VCaP (cell line): Measurements from ENCODE around the gene GABRD.
"Not testable (repeated sequence)": the region's sequence is repeated elsewhere in the genome, so short reads cannot be mapped to it uniquely, and the experiment has no call there.

Source experiments
- H3K27ac ChIP-seq: fragments of 450-650 bp; 2 replicates; pipeline ENCODE4 v1.5.1; 2017
- CTCF ChIP-seq: fragments of 450-650 bp; conservative IDR thresholded peaks from 2 replicates; pipeline ENCODE4 v1.5.1; 2017; ENCODE audit warnings: mild to moderate bottlenecking, moderate library complexity

GABRD gene

GRCh38 chr1:1980467-1981141 is 38.5 kb upstream of the GABRD start:
- H3K27ac ChIP-seq, result no peak overlapping the region
- no peak for TF ChIP-seq CTCF

GRCh38 chr1:1981142-1981500 is 38.0 kb upstream of the GABRD start:
- H3K27ac ChIP-seq, result no peak overlapping the region
- TF ChIP-seq CTCF, result no peak

GRCh38 chr1:1981631-1982327 is 37.4 kb upstream of the GABRD start:
- not testable (repeated sequence) for H3K27ac ChIP-seq

- no peak for TF ChIP-seq CTCF
- H3K27ac ChIP-seq, result no peak overlapping the region
Measured at GRCh38 chr1:1982379-1983232, 36.5 kb upstream of the GABRD start.

- no peak for TF ChIP-seq CTCF
- no peak overlapping the region for H3K27ac ChIP-seq
Measured at GRCh38 chr1:1984560-1985070, 34.5 kb upstream of the GABRD start.

GRCh38 chr1:1985375-1986050 is 33.6 kb upstream of the GABRD start:
- H3K27ac ChIP-seq, result no peak overlapping the region
- no peak for TF ChIP-seq CTCF

- TF ChIP-seq CTCF, result no peak
- no peak overlapping the region for H3K27ac ChIP-seq
Measured at GRCh38 chr1:1986451-1987141, 32.5 kb upstream of the GABRD start.
